Sigmoid colon (tissue), 3 donors: ENCODE data around the gene DLD.

ENCODE experiments used
- CTCF ChIP-seq, 4 experiments: fragments of 450-650 bp in 3 of 4; fragments of 200-600 bp in 1 of 4; IDR thresholded peaks; one replicate each; pipeline ENCODE4 v1.5.1; 2016 to 2019; ENCODE audit warnings: antibody characterized with exemption in 4 of 4, mild to moderate bottlenecking in 3 of 4, moderate library complexity in 2 of 4
- POLR2A ChIP-seq, 2 donors: fragments of 450-650 bp; IDR thresholded peaks; one replicate each; pipeline ENCODE4 v1.6.1; 2016; ENCODE audit warnings: antibody characterized with exemption in 2 of 2, mild to moderate bottlenecking in 2 of 2, moderate library complexity in 2 of 2

- TF ChIP-seq CTCF (IDR thresholded peaks at IDR 0.05) (no peak), POLR2A (IDR thresholded peaks at IDR 0.05) (no peak)
These were observed 8.1 kb downstream of the DLD start for GRCh38 chr7:107898997-107899594.
